ENCODE data around the gene VSTM4.

VSTM4 gene

DNA sequence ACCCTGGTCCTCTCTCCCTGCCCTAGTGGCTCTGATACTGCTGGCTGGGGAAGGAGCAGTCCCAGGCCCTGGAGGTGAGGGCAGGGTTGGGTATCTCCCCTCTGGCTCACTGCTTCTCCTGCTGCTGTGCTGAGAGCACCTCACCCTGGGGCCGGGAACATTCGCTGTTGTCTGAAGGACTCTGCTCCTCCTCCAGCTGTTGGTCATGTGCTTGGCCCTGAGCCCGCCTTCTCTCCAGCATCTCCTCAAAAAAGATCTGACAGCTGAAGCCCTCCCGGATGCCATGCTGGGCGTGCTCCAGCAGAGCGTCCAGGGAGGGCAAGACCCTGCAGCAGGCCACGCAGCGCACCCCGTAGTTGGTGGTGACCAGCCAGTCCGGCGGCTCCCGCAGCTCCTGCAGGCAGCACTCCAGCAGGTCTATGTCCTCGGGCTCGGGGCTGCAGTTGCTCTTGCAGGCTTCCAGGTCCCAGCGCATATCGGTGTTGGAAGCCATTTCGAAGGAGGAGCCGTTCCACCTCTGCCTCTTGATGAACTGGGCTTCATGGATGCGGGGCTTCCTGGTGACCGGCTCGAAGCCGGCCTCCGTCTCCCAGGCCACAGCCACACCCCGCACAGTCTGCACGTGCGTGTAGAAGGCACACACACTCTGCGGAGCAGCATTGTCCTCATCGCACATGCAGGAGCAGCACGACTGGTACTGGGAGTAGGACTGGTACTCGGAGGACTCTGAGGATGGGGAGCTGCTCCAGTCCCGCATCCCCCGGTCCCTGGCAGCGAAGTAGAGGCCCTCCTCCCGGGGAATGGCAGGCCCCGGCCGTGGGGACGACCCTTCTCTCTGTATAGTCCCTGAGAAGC is 16.4 kb upstream of the VSTM4 start:
- Histone ChIP-seq H3K4me1 (ENCODE audit: control insufficient read depth, low read depth, low read length) (no peaks in the 10 kb centered on the region), H3K79me1 (ENCODE audit: low read length) (no peaks in the 10 kb centered on the region), H3K56ac (ENCODE audit: low read length) (no peak overlapping the region), H3K27me3 (ENCODE audit: insufficient read depth, low read length, poor library complexity) (no peaks in the 10 kb centered on the region), H3K27ac (ENCODE audit: low read depth, low read length) (no peak overlapping the region), H3K23ac (ENCODE audit: low read length) (no peak overlapping the region), H3K18ac (ENCODE audit: low read length) (no peak overlapping the region), H2BK5ac (ENCODE audit: low read length) (no peak overlapping the region), H3K9ac (ENCODE audit: low read length) (no peak overlapping the region), H3K4me2 (ENCODE audit: low read length) (no peak overlapping the region), H3K4me3 (ENCODE audit: low read length) (no peak overlapping the region), H4K5ac (ENCODE audit: low read length) (no peak overlapping the region), H2AK5ac (ENCODE audit: low read length) (no peak overlapping the region), H3K36me3 (ENCODE audit: control insufficient read depth, insufficient read depth, low read length) (no peaks in the 10 kb centered on the region), H3K79me2 (ENCODE audit: control insufficient read depth, insufficient read depth, low read length) (no peaks in the 10 kb centered on the region), H2BK120ac (ENCODE audit: low read depth, low read length) (no peak overlapping the region), H4K8ac (ENCODE audit: low read depth, low read length) (no peak overlapping the region), H2BK15ac (replicated peaks; ENCODE audit: low read depth) (no peak overlapping the region), H3K4ac (ENCODE audit: low read depth, low read length) (no peak overlapping the region)
- no peak for DNase-seq
- no CpG with 5 or more reads among the region's 37 CpGs for WGBS (ENCODE audit: extremely low coverage, insufficient coverage, low lambda C conversion rate)

DNA sequence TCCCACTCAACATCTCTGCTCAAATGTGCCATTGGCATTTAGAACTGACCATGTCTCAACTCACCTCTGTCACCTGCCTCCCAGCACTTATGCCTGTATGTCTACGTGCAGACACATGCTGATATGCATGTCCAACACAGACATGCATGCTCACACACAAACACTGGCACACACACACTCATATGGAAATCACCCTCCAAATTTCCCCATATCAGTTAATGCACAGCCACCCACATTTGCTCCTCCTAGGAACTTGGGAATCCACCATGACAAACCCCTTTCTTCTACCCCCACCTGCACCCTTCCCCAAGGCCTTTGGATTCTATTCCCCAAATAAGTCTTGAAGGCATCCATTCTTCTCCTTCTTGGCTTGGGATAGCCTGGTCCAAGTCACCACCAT is 14.1 kb upstream of the VSTM4 start:
- no CpG with 5 or more reads among the region's 1 CpG for WGBS (ENCODE audit: extremely low coverage, insufficient coverage, low lambda C conversion rate)
- Histone ChIP-seq H3K18ac (ENCODE audit: low read length) (no peak overlapping the region), H3K79me2 (ENCODE audit: control insufficient read depth, insufficient read depth, low read length) (no peaks in the 10 kb centered on the region), H4K5ac (ENCODE audit: low read length) (no peak overlapping the region), H3K27ac (ENCODE audit: low read depth, low read length) (no peak overlapping the region), H3K36me3 (ENCODE audit: control insufficient read depth, insufficient read depth, low read length) (no peaks in the 10 kb centered on the region), H3K27me3 (ENCODE audit: insufficient read depth, low read length, poor library complexity) (no peaks in the 10 kb centered on the region), H3K4me2 (ENCODE audit: low read length) (no peak overlapping the region), H3K4me1 (ENCODE audit: control insufficient read depth, low read depth, low read length) (no peaks in the 10 kb centered on the region), H3K56ac (ENCODE audit: low read length) (no peak overlapping the region), H3K9ac (ENCODE audit: low read length) (no peak overlapping the region), H2BK5ac (ENCODE audit: low read length) (no peak overlapping the region), H3K4me3 (ENCODE audit: low read length) (no peak overlapping the region), H2BK120ac (ENCODE audit: low read depth, low read length) (no peak overlapping the region), H3K4ac (ENCODE audit: low read depth, low read length) (no peak overlapping the region), H4K8ac (ENCODE audit: low read depth, low read length) (no peak overlapping the region), H2BK15ac (replicated peaks; ENCODE audit: low read depth) (no peak overlapping the region), H2AK5ac (ENCODE audit: low read length) (no peak overlapping the region), H3K23ac (ENCODE audit: low read length) (no peak overlapping the region), H3K79me1 (ENCODE audit: low read length) (no peaks in the 10 kb centered on the region)
- no peak for DNase-seq

DNA sequence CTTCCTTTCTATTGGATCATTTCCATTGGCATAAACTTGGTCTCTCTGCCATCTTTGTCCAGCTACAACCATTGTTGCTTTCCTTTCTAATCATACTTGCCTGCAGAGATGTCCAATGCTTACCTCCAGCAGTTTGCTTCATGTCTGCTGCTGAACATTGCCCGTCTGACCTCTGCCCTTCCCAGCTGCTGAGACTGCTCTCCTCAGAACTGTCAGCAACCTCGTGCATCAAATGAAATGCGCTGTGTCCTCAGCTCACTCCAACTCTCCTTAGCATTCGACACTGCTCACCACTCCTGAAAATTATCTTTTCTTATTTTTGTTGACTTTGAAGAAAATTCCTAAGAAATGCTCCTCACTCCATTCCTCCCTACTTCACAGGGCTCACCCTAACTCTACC is 13.5 kb upstream of the VSTM4 start:
- Histone ChIP-seq H3K79me1 (ENCODE audit: low read length) (no peaks in the 10 kb centered on the region), H2BK120ac (ENCODE audit: low read depth, low read length) (no peak overlapping the region), H3K4me3 (ENCODE audit: low read length) (no peak overlapping the region), H3K23ac (ENCODE audit: low read length) (no peak overlapping the region), H3K79me2 (ENCODE audit: control insufficient read depth, insufficient read depth, low read length) (no peaks in the 10 kb centered on the region), H2BK15ac (replicated peaks; ENCODE audit: low read depth) (no peak overlapping the region), H3K18ac (ENCODE audit: low read length) (no peak overlapping the region), H4K5ac (ENCODE audit: low read length) (no peak overlapping the region), H3K9ac (ENCODE audit: low read length) (no peak overlapping the region), H3K4me1 (ENCODE audit: control insufficient read depth, low read depth, low read length) (no peaks in the 10 kb centered on the region), H3K4me2 (ENCODE audit: low read length) (no peak overlapping the region), H3K56ac (ENCODE audit: low read length) (no peak overlapping the region), H3K27ac (ENCODE audit: low read depth, low read length) (no peak overlapping the region), H2AK5ac (ENCODE audit: low read length) (no peak overlapping the region), H3K4ac (ENCODE audit: low read depth, low read length) (no peak overlapping the region), H3K27me3 (ENCODE audit: insufficient read depth, low read length, poor library complexity) (no peaks in the 10 kb centered on the region), H2BK5ac (ENCODE audit: low read length) (no peak overlapping the region), H3K36me3 (ENCODE audit: control insufficient read depth, insufficient read depth, low read length) (no peaks in the 10 kb centered on the region), H4K8ac (ENCODE audit: low read depth, low read length) (no peak overlapping the region)
- DNase-seq, result no peak
- no CpG with 5 or more reads among the region's 4 CpGs for WGBS (ENCODE audit: extremely low coverage, insufficient coverage, low lambda C conversion rate)

DNA sequence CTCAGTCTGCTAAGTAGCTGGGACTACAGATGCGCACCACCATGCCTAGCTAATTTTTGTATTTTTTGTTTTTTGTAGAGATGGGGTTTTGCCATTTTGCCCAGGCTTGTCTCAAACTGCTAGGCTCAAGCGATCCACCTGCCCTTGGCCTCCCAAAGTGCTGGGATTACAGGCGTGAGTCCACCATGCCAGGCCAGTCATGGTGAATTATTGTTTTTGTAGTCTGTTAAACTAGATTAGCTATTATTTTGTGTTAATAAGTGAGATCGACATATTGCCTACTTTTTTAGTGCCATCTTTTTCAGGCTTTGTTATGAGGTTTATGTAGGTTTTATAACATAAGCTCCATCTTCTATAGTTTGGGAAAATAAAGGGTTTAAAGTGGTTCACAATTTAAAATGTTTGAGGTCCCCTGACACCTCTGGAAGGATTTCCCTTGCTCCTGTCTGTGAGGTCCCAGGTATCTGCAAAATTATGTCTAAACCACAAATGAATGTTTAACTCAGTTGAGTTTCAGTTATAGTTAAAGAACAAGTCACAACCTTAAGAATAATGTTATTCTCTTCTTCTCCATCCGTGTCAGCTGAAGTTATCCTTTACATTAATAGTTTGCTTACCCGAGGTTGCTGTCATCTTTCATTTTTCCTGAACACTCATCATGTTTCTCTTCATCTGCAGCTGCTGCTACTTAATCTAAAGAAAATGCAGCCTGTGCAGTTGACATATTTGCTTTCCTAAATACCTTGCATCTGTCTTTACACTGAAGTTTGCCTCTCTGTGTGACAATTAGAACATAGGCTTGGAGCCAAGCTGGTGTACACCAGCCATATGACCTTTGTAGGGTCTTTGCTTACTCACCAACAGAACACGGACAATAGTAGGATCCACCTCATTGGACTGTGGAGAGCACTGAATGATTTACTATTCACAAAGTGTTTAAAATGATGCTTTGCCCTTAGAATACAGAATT is 8.9 kb upstream of the VSTM4 start:
- Histone ChIP-seq H3K79me1 (ENCODE audit: low read length) (no peaks in the 10 kb centered on the region), H2BK15ac (replicated peaks; ENCODE audit: low read depth) (no peak overlapping the region), H3K27me3 (ENCODE audit: insufficient read depth, low read length, poor library complexity) (no peaks in the 10 kb centered on the region), H3K4me1 (ENCODE audit: control insufficient read depth, low read depth, low read length) (no peaks in the 10 kb centered on the region), H3K79me2 (ENCODE audit: control insufficient read depth, insufficient read depth, low read length) (no peaks in the 10 kb centered on the region), H3K4me3 (ENCODE audit: low read length) (no peak overlapping the region), H3K4ac (ENCODE audit: low read depth, low read length) (no peak overlapping the region), H2BK5ac (ENCODE audit: low read length) (no peak overlapping the region), H3K27ac (ENCODE audit: low read depth, low read length) (no peak overlapping the region), H3K9ac (ENCODE audit: low read length) (no peak overlapping the region), H2BK120ac (ENCODE audit: low read depth, low read length) (no peak overlapping the region), H4K5ac (ENCODE audit: low read length) (no peak overlapping the region), H3K56ac (ENCODE audit: low read length) (no peak overlapping the region), H4K8ac (ENCODE audit: low read depth, low read length) (no peak overlapping the region), H3K36me3 (ENCODE audit: control insufficient read depth, insufficient read depth, low read length) (no peaks in the 10 kb centered on the region), H2AK5ac (ENCODE audit: low read length) (no peak overlapping the region), H3K18ac (ENCODE audit: low read length) (no peak overlapping the region), H3K4me2 (ENCODE audit: low read length) (no peak overlapping the region), H3K23ac (ENCODE audit: low read length) (no peak overlapping the region)
- no CpG with 5 or more reads among the region's 7 CpGs for WGBS (ENCODE audit: extremely low coverage, insufficient coverage, low lambda C conversion rate)
- DNase-seq, result no peak

DNA sequence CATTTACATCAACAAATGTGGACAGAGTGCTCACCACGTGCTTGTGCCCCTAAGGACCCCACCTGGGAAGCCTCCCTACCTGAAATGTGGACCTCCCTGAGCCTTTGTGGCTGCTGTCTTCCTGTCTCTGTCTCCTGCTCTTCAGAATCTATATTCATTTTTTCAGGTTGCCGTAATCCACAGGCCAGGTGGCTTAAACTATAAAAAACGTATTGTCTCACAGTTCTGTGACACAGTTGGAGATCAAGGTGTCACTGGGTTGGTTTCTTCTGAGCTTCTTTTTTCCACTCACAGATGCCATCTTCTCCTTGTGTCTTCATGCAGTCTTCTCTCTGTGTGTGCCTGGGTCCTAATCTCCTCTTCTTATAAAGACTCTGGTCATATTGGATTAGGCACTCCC is 5.6 kb upstream of the VSTM4 start:
- H3K27ac ChIP-seq (ENCODE audit: low read depth, low read length), result no peak overlapping the region
- H3K4me1 ChIP-seq (ENCODE audit: control insufficient read depth, low read depth, low read length), result no peaks in the 10 kb centered on the region
- H3K4ac ChIP-seq (ENCODE audit: low read depth, low read length), result no peak overlapping the region
- no CpG with 5 or more reads among the region's 3 CpGs for WGBS (ENCODE audit: extremely low coverage, insufficient coverage, low lambda C conversion rate)
- H4K8ac ChIP-seq (ENCODE audit: low read depth, low read length), result no peak overlapping the region
- no peak for DNase-seq
- H3K18ac ChIP-seq (ENCODE audit: low read length), result no peak overlapping the region
- H3K56ac ChIP-seq (ENCODE audit: low read length), result no peak overlapping the region
- no peak overlapping the region for H3K4me3 ChIP-seq (ENCODE audit: low read length)
- no peaks in the 10 kb centered on the region for H3K79me1 ChIP-seq (ENCODE audit: low read length)
- no peak overlapping the region for H3K9ac ChIP-seq (ENCODE audit: low read length)
- H2BK15ac ChIP-seq (replicated peaks; ENCODE audit: low read depth), result no peak overlapping the region
- no peak overlapping the region for H3K23ac ChIP-seq (ENCODE audit: low read length)
- H2BK120ac ChIP-seq (ENCODE audit: low read depth, low read length), result no peak overlapping the region
- no peak overlapping the region for H3K4me2 ChIP-seq (ENCODE audit: low read length)
- no peaks in the 10 kb centered on the region for H3K27me3 ChIP-seq (ENCODE audit: insufficient read depth, low read length, poor library complexity)
- no peaks in the 10 kb centered on the region for H3K36me3 ChIP-seq (ENCODE audit: control insufficient read depth, insufficient read depth, low read length)
- H2AK5ac ChIP-seq (ENCODE audit: low read length), result no peak overlapping the region
- no peaks in the 10 kb centered on the region for H3K79me2 ChIP-seq (ENCODE audit: control insufficient read depth, insufficient read depth, low read length)
- no peak overlapping the region for H2BK5ac ChIP-seq (ENCODE audit: low read length)
- no peak overlapping the region for H4K5ac ChIP-seq (ENCODE audit: low read length)

Data from mesendoderm (in vitro differentiated cells).